Measurements from ENCODE around the gene NHS.

DNA sequence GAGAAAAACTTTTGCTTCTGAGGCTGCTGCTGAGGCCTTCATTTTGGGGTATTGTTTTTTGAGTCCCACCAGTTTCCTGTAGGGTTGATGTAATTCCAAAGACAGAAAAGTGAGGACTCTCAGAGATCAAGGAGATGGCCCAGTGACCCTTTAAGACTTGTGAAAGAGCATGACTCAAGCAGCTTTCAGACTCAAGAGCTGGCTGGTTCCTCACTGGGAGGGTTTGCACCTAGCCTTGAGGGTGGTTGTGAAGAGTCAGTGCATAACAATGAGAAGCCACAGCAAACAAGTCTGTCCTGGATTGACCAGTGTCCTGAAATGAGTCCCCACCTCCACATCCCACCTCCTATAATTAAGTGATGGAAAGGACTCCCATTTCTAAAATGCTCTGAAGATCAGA is 89.2 kb downstream of the NHS start:
- TF ChIP-seq, protein P1, sequence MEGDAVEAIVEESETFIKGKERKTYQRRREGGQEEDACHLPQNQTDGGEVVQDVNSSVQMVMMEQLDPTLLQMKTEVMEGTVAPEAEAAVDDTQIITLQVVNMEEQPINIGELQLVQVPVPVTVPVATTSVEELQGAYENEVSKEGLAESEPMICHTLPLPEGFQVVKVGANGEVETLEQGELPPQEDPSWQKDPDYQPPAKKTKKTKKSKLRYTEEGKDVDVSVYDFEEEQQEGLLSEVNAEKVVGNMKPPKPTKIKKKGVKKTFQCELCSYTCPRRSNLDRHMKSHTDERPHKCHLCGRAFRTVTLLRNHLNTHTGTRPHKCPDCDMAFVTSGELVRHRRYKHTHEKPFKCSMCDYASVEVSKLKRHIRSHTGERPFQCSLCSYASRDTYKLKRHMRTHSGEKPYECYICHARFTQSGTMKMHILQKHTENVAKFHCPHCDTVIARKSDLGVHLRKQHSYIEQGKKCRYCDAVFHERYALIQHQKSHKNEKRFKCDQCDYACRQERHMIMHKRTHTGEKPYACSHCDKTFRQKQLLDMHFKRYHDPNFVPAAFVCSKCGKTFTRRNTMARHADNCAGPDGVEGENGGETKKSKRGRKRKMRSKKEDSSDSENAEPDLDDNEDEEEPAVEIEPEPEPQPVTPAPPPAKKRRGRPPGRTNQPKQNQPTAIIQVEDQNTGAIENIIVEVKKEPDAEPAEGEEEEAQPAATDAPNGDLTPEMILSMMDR (IDR thresholded peaks at IDR 0.05 in 4 of 5, conservative IDR thresholded peaks at IDR 0.05 in 1 of 5): no peak
- no peak for TF ChIP-seq POLR2A (IDR thresholded peaks at IDR 0.05)
